Measurements from ENCODE around the gene ATXN7.

The ATXN7 gene

DNA sequence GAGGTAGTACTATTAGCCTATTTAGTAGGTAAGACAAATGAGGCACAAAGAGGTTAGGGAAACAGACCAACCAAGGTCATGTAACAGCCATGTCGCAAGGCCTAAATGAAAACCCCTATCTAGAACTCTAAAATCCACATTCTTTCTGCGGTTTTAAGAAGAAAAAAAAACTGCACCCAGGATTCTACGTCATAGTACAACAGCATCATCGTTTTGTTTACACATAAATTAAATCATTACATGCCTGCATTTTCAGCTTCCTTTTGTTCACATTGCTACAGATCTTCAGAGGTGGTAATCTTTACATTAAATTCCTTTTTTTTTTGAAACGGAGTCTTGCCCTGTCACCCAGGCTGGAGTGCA lies 160.2 kb downstream of the ATXN7 start:
- peak; percentile 75 for DNase-seq (ENCODE audit: low read depth)

DNA sequence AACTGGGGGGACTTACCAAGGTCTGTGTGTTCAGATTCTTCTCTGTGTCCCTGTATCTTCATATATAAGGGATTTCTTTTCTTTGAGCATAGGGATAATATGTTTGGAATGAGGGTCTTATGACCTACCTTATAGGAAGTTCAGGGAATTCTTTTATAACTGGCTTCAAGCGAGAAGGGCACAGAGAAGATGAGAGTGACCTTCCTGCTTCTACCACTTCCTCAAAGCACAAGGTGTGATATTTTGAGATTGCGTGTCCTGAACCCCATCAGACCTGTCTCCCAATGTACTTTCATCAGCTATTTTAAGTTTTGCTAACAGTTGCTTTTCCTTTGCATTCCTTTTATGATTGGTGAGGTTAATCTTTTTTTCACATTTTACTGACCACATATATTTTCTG lies 162.7 kb downstream of the ATXN7 start:
- DNase-seq (ENCODE audit: low read depth) = no peak

GRCh38 chr3:64027658-64028057 lies 164.0 kb downstream of the ATXN7 start:
- DNase-seq (ENCODE audit: low read depth) = no peak

DNA sequence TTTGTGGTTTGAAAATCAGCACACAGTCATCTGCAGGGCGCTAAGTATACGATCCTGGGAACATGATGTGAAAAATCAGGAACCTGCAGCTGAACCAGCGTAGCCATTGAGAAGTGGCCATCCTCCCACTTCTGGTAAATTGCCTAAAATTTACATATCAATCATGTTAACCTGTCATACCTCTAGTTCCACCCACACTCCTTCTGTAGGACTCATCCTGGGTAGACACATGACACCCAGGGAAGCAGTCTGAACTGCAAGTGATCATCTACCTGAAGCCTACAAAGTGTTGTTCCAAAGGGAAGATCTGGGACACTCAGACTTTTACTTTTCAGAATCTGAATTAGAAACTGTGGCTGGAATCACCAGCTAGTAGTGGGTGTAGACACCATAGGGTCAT lies 165.1 kb downstream of the ATXN7 start:
- DNase-seq (ENCODE audit: low read depth) = peak; percentile 38

DNA sequence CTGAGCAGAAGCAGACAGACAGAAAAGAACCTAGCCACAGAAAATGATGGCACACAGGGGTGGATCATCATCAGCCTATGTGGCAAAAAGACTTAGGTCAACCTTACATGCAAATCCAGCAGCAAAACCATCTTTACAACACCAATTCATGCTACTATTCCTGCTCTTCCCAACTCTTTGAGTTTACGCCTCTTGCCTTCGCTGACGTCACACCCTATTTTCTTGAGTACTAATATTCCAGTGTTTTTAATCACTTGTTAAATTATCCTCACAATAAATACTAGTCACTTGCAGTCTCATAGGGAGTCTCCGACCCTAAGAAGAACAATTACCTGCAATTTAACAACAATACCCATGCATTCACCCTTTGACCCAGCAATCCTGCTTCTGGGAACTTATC lies 165.6 kb downstream of the ATXN7 start:
- no peak for DNase-seq (ENCODE audit: low read depth)

DNA sequence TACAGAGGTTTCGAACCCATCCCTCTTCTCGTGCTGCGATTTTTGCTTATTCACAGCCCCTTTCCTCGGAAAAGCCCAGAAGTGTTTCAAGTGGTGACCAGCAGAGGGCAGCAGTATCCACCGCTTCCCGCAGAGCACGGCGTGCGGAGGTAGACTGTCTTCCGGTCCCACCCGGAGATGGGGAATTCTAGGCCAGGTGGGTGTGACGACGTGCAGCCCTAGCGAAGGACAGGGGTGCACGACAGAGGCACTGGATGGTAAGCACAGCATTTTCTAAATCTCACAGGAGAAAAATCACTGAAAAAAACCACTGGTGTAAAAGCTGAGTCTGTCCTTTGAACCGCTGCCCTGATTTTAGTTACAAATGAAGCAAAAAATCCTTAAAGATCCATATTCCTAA lies 167.1 kb downstream of the ATXN7 start:
- peak; percentile 43 for DNase-seq (ENCODE audit: low read depth)

DNA sequence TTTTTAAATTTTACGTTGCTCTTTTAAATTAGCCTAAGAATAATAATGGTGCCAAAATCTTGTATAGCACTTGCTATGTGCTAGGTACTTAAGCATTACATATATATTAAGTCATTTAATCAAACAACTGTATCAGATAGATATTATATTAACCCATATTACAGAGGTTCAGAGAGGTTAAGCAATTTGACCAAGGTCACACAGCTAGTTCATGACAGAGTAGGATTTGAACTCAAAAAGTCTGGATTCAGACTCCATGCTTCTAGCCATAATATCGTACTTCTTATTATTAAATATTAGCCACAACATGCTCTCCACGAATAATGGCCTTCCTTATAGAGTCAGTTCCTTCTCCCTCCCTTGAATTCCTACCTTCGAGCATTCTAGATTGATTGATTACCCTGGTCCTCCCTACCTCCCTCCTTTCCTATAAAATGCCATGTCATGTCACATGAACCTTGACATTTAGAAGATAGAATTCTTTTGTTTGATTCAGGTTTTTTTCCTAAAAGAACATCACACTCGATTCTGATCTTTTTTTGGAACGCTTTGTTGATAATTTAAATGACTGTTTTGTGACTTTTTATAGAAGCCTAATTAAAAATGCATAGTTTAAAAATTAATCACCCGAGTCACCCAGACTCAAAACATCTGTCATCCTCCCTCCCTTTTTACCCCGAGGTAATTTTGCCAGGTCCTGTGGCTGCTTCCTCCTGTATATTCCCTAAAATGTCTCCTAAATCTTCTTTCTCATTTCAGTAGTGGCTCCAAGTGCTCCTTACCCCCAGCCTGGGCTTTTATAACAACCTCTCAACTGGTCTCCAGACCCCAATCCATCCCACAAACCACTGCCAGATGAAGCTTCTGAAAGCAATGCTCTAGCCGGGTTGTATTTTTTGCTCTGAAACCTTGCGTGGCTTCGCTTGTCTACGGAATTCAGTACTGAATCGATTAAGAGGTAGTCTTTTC lies 168.2 kb downstream of the ATXN7 start:
- no peak for DNase-seq (ENCODE audit: low read depth)

DNA sequence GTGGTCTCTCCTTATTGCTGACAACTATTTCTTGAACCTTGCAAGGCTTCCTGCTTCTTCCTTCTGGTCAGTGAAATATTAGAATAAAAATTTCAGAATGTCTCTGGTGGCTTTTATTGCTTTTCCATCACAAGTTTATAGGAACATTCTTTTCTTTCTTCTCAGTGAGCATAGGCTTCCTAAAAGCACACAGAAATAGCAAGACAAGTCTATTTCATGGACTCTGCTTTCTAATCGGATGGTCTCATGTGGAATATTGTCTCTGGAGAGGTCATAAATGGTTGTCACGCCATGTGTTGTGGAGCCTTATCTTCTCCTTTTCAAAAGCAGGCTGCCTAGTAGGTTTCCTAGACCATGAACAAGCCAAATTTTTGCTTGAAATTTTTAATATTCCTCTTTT lies 169.4 kb downstream of the ATXN7 start:
- DNase-seq (ENCODE audit: low read depth) = no peak

GRCh38 chr3:64037084-64037483 lies 173.4 kb downstream of the ATXN7 start:
- DNase-seq (ENCODE audit: low read depth) = no peak

DNA sequence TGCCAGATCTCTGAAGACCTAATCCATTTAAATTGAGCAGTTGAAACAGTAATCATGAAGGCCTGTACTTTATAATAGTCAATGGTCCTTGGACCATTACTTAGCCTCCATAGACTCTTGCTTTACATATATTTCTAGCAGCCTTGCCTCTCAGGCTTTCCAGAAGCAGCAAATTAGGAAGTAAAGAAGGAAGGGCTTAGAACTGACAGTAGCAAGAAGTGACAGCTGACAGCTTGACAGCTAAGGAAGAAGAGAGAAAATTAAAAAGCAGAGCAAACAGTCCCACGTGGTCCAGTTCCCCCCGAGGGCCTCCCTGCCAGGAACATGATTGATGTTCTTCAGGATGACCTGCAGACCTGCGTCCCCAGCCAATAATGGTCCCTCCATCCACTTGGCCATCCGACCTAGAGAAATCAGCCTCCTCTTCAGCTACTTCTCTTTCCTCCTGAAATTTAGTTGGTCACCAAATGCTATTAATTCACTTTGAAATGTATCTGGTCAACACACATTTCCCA lies 174.6 kb downstream of the ATXN7 start:
- no peak for DNase-seq (ENCODE audit: low read depth)

DNA sequence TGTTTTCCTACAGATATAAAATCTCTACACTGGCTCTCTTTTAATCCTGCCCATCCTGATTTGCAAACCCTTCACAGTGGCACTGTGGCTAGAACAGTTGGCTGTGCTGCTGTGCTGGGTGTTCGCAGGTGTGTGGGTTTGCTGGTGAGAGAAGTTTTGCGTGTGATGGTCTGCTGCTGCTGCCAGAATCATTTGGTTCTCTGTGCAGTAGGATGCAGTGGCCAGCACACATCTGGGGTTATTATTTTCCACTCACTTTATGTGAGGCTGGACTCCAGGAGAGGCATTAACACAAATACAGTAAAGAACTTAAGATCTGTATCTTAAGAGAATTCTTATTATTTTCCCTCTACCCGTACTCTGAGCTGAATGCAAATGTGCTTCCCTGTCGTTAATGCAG lies 175.7 kb downstream of the ATXN7 start:
- no peak for DNase-seq (ENCODE audit: low read depth)

DNA sequence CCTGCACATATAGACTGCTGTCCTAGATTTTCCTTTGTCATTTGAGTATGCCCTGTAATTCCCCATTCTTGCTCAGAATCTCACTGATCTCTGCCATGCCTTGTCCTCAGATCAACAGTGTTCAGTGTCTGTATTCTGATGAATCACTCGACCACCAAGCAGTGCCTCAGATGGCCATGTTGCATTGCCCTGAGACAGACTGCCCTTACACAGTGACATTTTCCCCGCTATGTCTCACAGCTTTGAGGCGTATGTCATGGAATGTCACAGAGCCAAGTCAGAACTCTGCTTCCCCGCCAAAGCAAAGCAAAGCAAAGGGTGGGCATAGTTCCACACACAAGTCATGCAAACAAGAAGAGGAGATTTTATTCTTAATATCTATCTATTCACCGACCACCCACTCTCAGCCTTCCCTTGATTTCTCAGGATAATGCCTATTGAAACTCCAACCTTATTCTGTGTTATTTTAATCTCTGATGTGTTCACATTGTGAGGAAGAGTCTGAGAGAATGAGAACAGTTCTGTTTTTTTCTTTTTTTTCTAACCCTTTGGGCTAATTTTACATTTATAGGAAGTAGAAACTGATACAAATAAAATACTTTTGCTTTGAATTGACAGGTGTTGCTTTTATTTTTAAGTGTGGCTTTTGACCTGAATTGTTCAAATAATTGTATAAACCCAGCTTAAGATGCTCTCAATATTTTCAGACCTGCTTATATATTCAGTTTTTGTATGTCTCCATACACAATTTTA lies 176.5 kb downstream of the ATXN7 start:
- no peak for DNase-seq (ENCODE audit: low read depth)

DNA sequence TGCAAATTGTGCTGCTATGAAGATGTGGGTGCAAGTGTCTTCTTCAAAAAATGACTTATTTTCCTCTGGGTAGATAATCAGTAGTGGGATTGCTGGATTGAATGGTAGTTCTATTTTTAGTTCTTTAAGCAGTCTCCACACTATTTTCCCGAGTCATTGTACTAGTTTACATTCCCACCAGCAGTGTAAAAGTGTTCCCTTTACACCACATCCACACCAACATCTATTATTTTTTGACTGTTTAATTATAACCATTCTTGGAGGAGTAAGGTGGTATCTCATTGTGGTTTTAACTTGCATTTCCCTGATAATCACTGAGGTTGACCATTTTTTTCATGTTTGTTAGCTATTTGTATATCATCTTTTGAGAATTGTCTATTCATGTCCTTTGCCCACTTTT lies 179.3 kb downstream of the ATXN7 start:
- DNase-seq (ENCODE audit: low read depth) = no peak

DNA sequence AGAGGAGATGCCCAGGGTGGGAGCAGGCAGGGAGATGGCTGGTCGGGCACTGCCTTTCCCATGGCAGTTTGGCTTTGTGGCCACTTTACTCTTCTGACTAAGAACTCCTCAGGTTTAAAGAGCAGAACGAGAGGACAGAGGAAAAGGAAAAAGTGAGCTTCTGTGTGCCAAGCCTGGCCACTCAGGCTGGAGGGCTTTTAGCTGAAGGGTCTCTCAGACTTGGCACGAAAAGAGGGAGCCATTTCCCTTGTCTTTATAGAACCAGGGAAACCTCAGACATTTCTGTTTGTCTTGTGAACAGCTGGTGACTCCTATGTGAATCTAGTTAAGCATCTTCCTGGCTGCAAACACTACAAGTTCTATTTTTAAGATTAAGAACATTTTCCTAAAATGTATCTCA lies 182.9 kb downstream of the ATXN7 start:
- DNase-seq (ENCODE audit: low read depth) = no peak

GRCh38 chr3:64046996-64047594 lies 183.4 kb downstream of the ATXN7 start:
- no peak for DNase-seq (ENCODE audit: low read depth)

GRCh38 chr3:64047787-64048186 lies 184.1 kb downstream of the ATXN7 start:
- no peak for DNase-seq (ENCODE audit: low read depth)

GRCh38 chr3:64048631-64049061 lies 185.0 kb downstream of the ATXN7 start:
- peak; percentile 43 for DNase-seq (ENCODE audit: low read depth)

- DNase-seq (ENCODE audit: low read depth) = peak; percentile 60
Observed at GRCh38 chr3:64049136-64049535, 185.5 kb downstream of the ATXN7 start.

DNA sequence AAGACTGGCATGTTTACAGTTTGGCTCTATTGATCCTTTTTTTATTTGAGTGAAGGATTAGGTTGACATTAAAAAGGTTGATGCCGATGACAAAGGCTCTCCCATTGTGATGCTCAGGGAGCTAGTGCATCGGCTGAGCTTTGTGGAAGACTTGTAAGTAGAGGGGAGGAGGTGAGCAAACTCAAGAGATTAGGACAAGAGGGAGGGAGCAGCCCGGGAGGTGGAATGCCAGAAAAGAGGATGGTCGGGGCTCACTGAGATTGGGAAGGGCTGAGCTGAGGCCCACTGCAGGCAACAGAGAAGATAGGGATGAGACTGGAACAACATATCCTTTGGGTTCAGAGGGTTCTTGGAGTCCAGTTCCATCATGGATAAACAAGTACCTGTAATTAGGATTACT lies 186.2 kb downstream of the ATXN7 start:
- DNase-seq (ENCODE audit: low read depth) = no peak

Data from amniotic epithelial cell (primary cell).